Measurements from ENCODE around the gene FGF14.

The FGF14 gene

DNA sequence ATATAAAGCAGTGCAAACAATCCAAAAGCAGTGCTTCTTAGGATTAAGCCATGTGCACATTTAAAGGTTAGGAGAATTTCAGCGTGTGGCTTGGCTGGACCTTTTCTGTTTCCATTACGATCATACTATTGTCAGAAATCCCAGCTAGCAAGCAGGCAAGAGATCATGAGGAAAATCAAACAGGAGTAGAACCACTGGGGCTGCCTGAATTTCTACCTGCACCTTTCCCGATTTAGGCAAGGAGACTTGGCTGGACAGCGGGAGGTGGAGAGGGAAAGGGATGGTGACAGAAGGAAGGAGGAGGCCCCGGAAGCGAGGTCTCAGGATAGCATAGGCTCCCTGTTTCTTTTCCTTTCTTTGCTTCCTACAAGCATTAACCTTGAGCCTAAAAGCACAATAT is 102.5 kb downstream of the FGF14 start:
- Histone ChIP-seq H3K36me3 (ENCODE audit: low read length) (no peaks in the 10 kb centered on the region), H3K27me3 (ENCODE audit: low read length) (no peaks in the 10 kb centered on the region), H3K9me2 (replicated peaks; ENCODE audit: insufficient read depth, low read length) (no peaks in the 10 kb centered on the region), H3K9me3 (ENCODE audit: insufficient read depth, low read length) (no peaks in the 10 kb centered on the region), H3F3A (ENCODE audit: insufficient read depth) (no peaks in the 10 kb centered on the region), H4K20me1 (ENCODE audit: low read depth, low read length) (no peaks in the 10 kb centered on the region), H3K27ac (ENCODE audit: low read depth, low read length) (no peak overlapping the region), H3K9ac (ENCODE audit: low read length) (no peak overlapping the region), H2AFZ (ENCODE audit: low read depth, low read length, severe bottlenecking) (no peak overlapping the region), H3K79me2 (ENCODE audit: insufficient read depth, low read length) (no peaks in the 10 kb centered on the region), H3K4me2 (ENCODE audit: low read depth, low read length, poor library complexity, severe bottlenecking) (no peak overlapping the region), H3K4me3 (ENCODE audit: insufficient read depth, low read length, poor library complexity, severe bottlenecking) (no peak overlapping the region)
- no peak for TF ChIP-seq EZH2phosphoT487 (conservative IDR thresholded peaks at IDR 0.05; ENCODE audit: low read length)
- TF ChIP-seq, protein P1, sequence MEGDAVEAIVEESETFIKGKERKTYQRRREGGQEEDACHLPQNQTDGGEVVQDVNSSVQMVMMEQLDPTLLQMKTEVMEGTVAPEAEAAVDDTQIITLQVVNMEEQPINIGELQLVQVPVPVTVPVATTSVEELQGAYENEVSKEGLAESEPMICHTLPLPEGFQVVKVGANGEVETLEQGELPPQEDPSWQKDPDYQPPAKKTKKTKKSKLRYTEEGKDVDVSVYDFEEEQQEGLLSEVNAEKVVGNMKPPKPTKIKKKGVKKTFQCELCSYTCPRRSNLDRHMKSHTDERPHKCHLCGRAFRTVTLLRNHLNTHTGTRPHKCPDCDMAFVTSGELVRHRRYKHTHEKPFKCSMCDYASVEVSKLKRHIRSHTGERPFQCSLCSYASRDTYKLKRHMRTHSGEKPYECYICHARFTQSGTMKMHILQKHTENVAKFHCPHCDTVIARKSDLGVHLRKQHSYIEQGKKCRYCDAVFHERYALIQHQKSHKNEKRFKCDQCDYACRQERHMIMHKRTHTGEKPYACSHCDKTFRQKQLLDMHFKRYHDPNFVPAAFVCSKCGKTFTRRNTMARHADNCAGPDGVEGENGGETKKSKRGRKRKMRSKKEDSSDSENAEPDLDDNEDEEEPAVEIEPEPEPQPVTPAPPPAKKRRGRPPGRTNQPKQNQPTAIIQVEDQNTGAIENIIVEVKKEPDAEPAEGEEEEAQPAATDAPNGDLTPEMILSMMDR (IDR thresholded peaks at IDR 0.05; ENCODE audit: insufficient read depth, low read length, poor library complexity, severe bottlenecking), result no peak

DNA sequence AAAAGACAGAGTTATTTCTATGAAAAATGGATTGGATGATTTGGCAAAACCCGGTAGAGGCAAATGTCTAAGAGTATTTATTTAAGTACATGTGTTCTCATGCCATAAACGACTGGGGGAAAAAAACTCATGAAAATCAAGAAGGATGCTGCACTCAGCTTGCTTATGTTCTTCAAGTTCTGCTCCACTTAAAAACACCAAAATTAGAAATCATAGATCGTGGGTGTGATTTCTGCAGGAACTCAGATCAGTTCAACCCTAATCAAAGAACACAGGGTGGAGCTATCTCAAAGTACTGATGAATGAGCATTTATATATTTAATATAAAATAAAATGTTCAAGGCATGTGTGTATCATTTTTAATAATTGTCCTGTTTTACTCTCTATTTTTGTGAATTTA is 103.8 kb downstream of the FGF14 start:
- Histone ChIP-seq H3K4me3 (ENCODE audit: insufficient read depth, low read length, poor library complexity, severe bottlenecking) (no peak overlapping the region), H3K9me2 (replicated peaks; ENCODE audit: insufficient read depth, low read length) (no peaks in the 10 kb centered on the region), H4K20me1 (ENCODE audit: low read depth, low read length) (no peaks in the 10 kb centered on the region), H3K9me3 (ENCODE audit: insufficient read depth, low read length) (no peaks in the 10 kb centered on the region), H3F3A (ENCODE audit: insufficient read depth) (no peaks in the 10 kb centered on the region), H3K36me3 (ENCODE audit: low read length) (no peaks in the 10 kb centered on the region), H3K27ac (ENCODE audit: low read depth, low read length) (no peak overlapping the region), H3K4me2 (ENCODE audit: low read depth, low read length, poor library complexity, severe bottlenecking) (no peak overlapping the region), H3K27me3 (ENCODE audit: low read length) (no peaks in the 10 kb centered on the region), H2AFZ (ENCODE audit: low read depth, low read length, severe bottlenecking) (no peak overlapping the region), H3K9ac (ENCODE audit: low read length) (no peak overlapping the region), H3K79me2 (ENCODE audit: insufficient read depth, low read length) (no peaks in the 10 kb centered on the region)
- no peak for TF ChIP-seq EZH2phosphoT487 (conservative IDR thresholded peaks at IDR 0.05; ENCODE audit: low read length)
- TF ChIP-seq, protein P1 (IDR thresholded peaks at IDR 0.05; ENCODE audit: insufficient read depth, low read length, poor library complexity, severe bottlenecking), result no peak

- Histone ChIP-seq H3F3A (ENCODE audit: insufficient read depth) (no peaks in the 10 kb centered on the region), H3K9ac (ENCODE audit: low read length) (no peak overlapping the region), H3K79me2 (ENCODE audit: insufficient read depth, low read length) (no peaks in the 10 kb centered on the region), H3K9me3 (ENCODE audit: insufficient read depth, low read length) (no peaks in the 10 kb centered on the region), H3K4me3 (ENCODE audit: insufficient read depth, low read length, poor library complexity, severe bottlenecking) (no peak overlapping the region), H4K20me1 (ENCODE audit: low read depth, low read length) (no peaks in the 10 kb centered on the region), H3K36me3 (ENCODE audit: low read length) (no peaks in the 10 kb centered on the region), H2AFZ (ENCODE audit: low read depth, low read length, severe bottlenecking) (no peak overlapping the region), H3K27ac (ENCODE audit: low read depth, low read length) (no peak overlapping the region), H3K9me2 (replicated peaks; ENCODE audit: insufficient read depth, low read length) (no peaks in the 10 kb centered on the region), H3K27me3 (ENCODE audit: low read length) (no peaks in the 10 kb centered on the region), H3K4me2 (ENCODE audit: low read depth, low read length, poor library complexity, severe bottlenecking) (no peak overlapping the region)
- TF ChIP-seq, protein P1 (IDR thresholded peaks at IDR 0.05; ENCODE audit: insufficient read depth, low read length, poor library complexity, severe bottlenecking), result no peak
- no peak for TF ChIP-seq EZH2phosphoT487 (conservative IDR thresholded peaks at IDR 0.05; ENCODE audit: low read length)
Measured at GRCh38 chr13:102295316-102296048, 106.4 kb downstream of the FGF14 start.
